Stimulated activated naive CD8-positive, alpha-beta T cell treated with anti-CD3 and anti-CD28 coated beads, Interleukin-15, Interleukin-2, amounts not matched to agents 100 ng/mL and 50 ng/mL, for 24 hours (primary cell): ENCODE results near the gene CSTB.

Source experiments
- H3K27ac Mint-ChIP-seq: one replicate; pipeline ENCODE4 v1.8.0; 2021; ENCODE audit warnings: mild to moderate bottlenecking, mixed read lengths
- H3K27me3 Mint-ChIP-seq: one replicate; pipeline ENCODE4 v1.8.0; 2021; ENCODE audit warnings: mixed read lengths
- H3K36me3 Mint-ChIP-seq: one replicate; pipeline ENCODE4 v1.8.0; 2021; ENCODE audit warnings: low read depth, mixed read lengths
- H3K4me1 Mint-ChIP-seq: one replicate; pipeline ENCODE4 v1.8.0; 2021; ENCODE audit warnings: low read depth, mixed read lengths
- H3K4me3 Mint-ChIP-seq: one replicate; pipeline ENCODE4 v1.8.0; 2021; ENCODE audit warnings: mild to moderate bottlenecking, mixed read lengths
- H3K9me3 Mint-ChIP-seq: one replicate; pipeline ENCODE4 v1.8.0; 2021; ENCODE audit warnings: mixed read lengths

The CSTB gene

GRCh38 chr21:43803558-43804300, 27.6 kb upstream of the CSTB start:
- H3K27me3 Mint-ChIP-seq, result no peaks in the 10 kb centered on the region
- no peaks in the 10 kb centered on the region for H3K9me3 Mint-ChIP-seq
- H3K4me1 Mint-ChIP-seq, result peaks cover 19% of the 10 kb centered on the region
- peaks cover 54% of the 10 kb centered on the region for H3K36me3 Mint-ChIP-seq
- no peak overlapping the region for H3K27ac Mint-ChIP-seq
- H3K4me3 Mint-ChIP-seq, result no peak overlapping the region

- no peaks in the 10 kb centered on the region for H3K27me3 Mint-ChIP-seq
- no peak overlapping the region for H3K4me3 Mint-ChIP-seq
- H3K9me3 Mint-ChIP-seq, result no peaks in the 10 kb centered on the region
- H3K36me3 Mint-ChIP-seq, result peaks cover 63% of the 10 kb centered on the region
- peaks cover 19% of the 10 kb centered on the region for H3K4me1 Mint-ChIP-seq
- no peak overlapping the region for H3K27ac Mint-ChIP-seq
Observed at GRCh38 chr21:43802713-43803313, 26.7 kb upstream of the CSTB start.

- Mint-ChIP-seq H3K36me3 (peaks cover 76% of the 10 kb centered on the region), H3K4me1 (peaks cover 10% of the 10 kb centered on the region), H3K4me3 (no peak overlapping the region), H3K27ac (no peak overlapping the region), H3K27me3 (no peaks in the 10 kb centered on the region), H3K9me3 (no peaks in the 10 kb centered on the region)
Observed at GRCh38 chr21:43801006-43801783, 25.1 kb upstream of the CSTB start.

GRCh38 chr21:43800566-43800965, 24.5 kb upstream of the CSTB start:
- H3K36me3 Mint-ChIP-seq, result peaks cover 76% of the 10 kb centered on the region
- no peaks in the 10 kb centered on the region for H3K27me3 Mint-ChIP-seq
- no peaks in the 10 kb centered on the region for H3K9me3 Mint-ChIP-seq
- H3K4me1 Mint-ChIP-seq, result peaks cover 4% of the 10 kb centered on the region
- H3K27ac Mint-ChIP-seq, result no peak overlapping the region
- H3K4me3 Mint-ChIP-seq, result no peak overlapping the region

GRCh38 chr21:43800124-43800523, 24.0 kb upstream of the CSTB start:
- H3K9me3 Mint-ChIP-seq, result no peaks in the 10 kb centered on the region

GRCh38 chr21:43799301-43799840, 23.3 kb upstream of the CSTB start:
- H3K27ac Mint-ChIP-seq, result no peak overlapping the region
- peaks cover 86% of the 10 kb centered on the region for H3K36me3 Mint-ChIP-seq
- H3K9me3 Mint-ChIP-seq, result no peaks in the 10 kb centered on the region
- peaks cover 3% of the 10 kb centered on the region for H3K4me1 Mint-ChIP-seq
- no peaks in the 10 kb centered on the region for H3K27me3 Mint-ChIP-seq
- no peak overlapping the region for H3K4me3 Mint-ChIP-seq

More at GRCh38 chr21:43800124-43800523, 24.0 kb upstream of the CSTB start:
- Mint-ChIP-seq H3K36me3 (peaks cover 79% of the 10 kb centered on the region), H3K4me3 (no peak overlapping the region), H3K27ac (no peak overlapping the region), H3K4me1 (peaks cover 3% of the 10 kb centered on the region), H3K27me3 (no peaks in the 10 kb centered on the region)

GRCh38 chr21:43797925-43798715, 22.0 kb upstream of the CSTB start:
- Mint-ChIP-seq H3K27me3 (no peaks in the 10 kb centered on the region), H3K4me1 (peaks cover 4% of the 10 kb centered on the region), H3K36me3 (peaks cover 86% of the 10 kb centered on the region), H3K27ac (no peak overlapping the region), H3K9me3 (no peaks in the 10 kb centered on the region), H3K4me3 (no peak overlapping the region)

GRCh38 chr21:43797415-43797814, 21.3 kb upstream of the CSTB start:
- Mint-ChIP-seq H3K4me3 (no peak overlapping the region), H3K36me3 (peaks cover 86% of the 10 kb centered on the region), H3K4me1 (peaks cover 6% of the 10 kb centered on the region), H3K27ac (no peak overlapping the region), H3K27me3 (no peaks in the 10 kb centered on the region), H3K9me3 (no peaks in the 10 kb centered on the region)

GRCh38 chr21:43794857-43795256, 18.7 kb upstream of the CSTB start:
- peaks cover 82% of the 10 kb centered on the region for H3K36me3 Mint-ChIP-seq
- no peaks in the 10 kb centered on the region for H3K9me3 Mint-ChIP-seq
- no peak overlapping the region for H3K27ac Mint-ChIP-seq
- H3K4me1 Mint-ChIP-seq, result peaks cover 28% of the 10 kb centered on the region
- H3K27me3 Mint-ChIP-seq, result no peaks in the 10 kb centered on the region
- H3K4me3 Mint-ChIP-seq, result no peak overlapping the region

GRCh38 chr21:43794311-43794710, 18.2 kb upstream of the CSTB start:
- H3K4me1 Mint-ChIP-seq, result peaks cover 29% of the 10 kb centered on the region
- no peak overlapping the region for H3K27ac Mint-ChIP-seq
- H3K27me3 Mint-ChIP-seq, result no peaks in the 10 kb centered on the region
- no peak overlapping the region for H3K4me3 Mint-ChIP-seq
- H3K9me3 Mint-ChIP-seq, result no peaks in the 10 kb centered on the region
- peaks cover 83% of the 10 kb centered on the region for H3K36me3 Mint-ChIP-seq

GRCh38 chr21:43793243-43793642, 17.1 kb upstream of the CSTB start:
- no peak overlapping the region for H3K4me3 Mint-ChIP-seq
- H3K36me3 Mint-ChIP-seq, result peaks cover 74% of the 10 kb centered on the region
- H3K9me3 Mint-ChIP-seq, result no peaks in the 10 kb centered on the region

GRCh38 chr21:43792406-43792805, 16.3 kb upstream of the CSTB start:
- no peaks in the 10 kb centered on the region for H3K9me3 Mint-ChIP-seq
- peak overlapping the region; percentile 69 for H3K4me3 Mint-ChIP-seq
- H3K27me3 Mint-ChIP-seq, result no peaks in the 10 kb centered on the region
- H3K4me1 Mint-ChIP-seq, result peaks cover 29% of the 10 kb centered on the region
- H3K27ac Mint-ChIP-seq, result peak overlapping the region; percentile 71
- peaks cover 67% of the 10 kb centered on the region for H3K36me3 Mint-ChIP-seq

More at GRCh38 chr21:43793243-43793642, 17.1 kb upstream of the CSTB start:
- Mint-ChIP-seq H3K4me1 (peaks cover 29% of the 10 kb centered on the region), H3K27me3 (no peaks in the 10 kb centered on the region), H3K27ac (no peak overlapping the region)

- peaks cover 29% of the 10 kb centered on the region for H3K4me1 Mint-ChIP-seq
- H3K4me3 Mint-ChIP-seq, result peak overlapping the region; percentile 99
- no peaks in the 10 kb centered on the region for H3K27me3 Mint-ChIP-seq
- no peaks in the 10 kb centered on the region for H3K9me3 Mint-ChIP-seq
- peaks cover 43% of the 10 kb centered on the region for H3K36me3 Mint-ChIP-seq
- H3K27ac Mint-ChIP-seq, result peak overlapping the region; percentile 98
Observed at GRCh38 chr21:43790010-43790524, 14.0 kb upstream of the CSTB start.
